KOPT-K1 (cell line): Measurements from ENCODE around the gene PCBD1.

Source experiments
- H3K27ac ChIP-seq: fragments of 200-600 bp; sonication (generic); 2 replicates; pipeline ENCODE4 v1.5.1; 2016; ENCODE audit warnings: antibody characterized with exemption, mild to moderate bottlenecking, low read depth, low read length; ENCODE audit not compliant: poor library complexity, severe bottlenecking
- H3K36me3 ChIP-seq: fragments of 200-600 bp; sonication (generic); 2 replicates; pipeline ENCODE4 v1.5.1; 2017; ENCODE audit warnings: antibody characterized with exemption, mild to moderate bottlenecking, low read length, moderate library complexity; ENCODE audit not compliant: insufficient read depth
- H3K9me3 ChIP-seq: fragments of 200-600 bp; sonication (generic); 2 replicates; pipeline ENCODE4 v1.5.1; 2017; ENCODE audit warnings: antibody characterized with exemption, low read length, mild to moderate bottlenecking; ENCODE audit not compliant: insufficient read depth, poor library complexity, severe bottlenecking

The PCBD1 gene

DNA sequence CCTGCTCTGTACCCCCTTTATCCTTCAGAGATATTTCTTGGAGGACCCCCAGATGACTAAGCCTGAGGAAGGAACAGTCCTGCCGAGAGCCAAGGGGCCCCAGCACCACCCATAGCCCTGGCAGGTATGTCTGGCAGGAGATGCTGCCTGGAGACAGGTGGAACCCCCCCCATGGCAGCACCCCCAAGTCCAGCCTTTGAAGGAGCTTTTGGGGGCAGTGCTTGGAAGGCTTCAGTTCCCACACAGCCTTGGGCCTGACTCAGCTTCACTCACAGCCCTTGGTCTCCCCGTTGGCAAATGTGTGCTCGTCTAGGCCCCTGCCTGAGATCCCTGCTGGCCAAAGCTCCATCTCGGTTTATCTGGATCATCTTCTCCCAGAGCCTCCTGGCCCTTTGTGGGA lies 23.0 kb upstream of the PCBD1 start:
- no peaks in the 10 kb centered on the region for H3K36me3 ChIP-seq
- peaks cover 6% of the 10 kb centered on the region for H3K9me3 ChIP-seq
- no peak overlapping the region for H3K27ac ChIP-seq

DNA sequence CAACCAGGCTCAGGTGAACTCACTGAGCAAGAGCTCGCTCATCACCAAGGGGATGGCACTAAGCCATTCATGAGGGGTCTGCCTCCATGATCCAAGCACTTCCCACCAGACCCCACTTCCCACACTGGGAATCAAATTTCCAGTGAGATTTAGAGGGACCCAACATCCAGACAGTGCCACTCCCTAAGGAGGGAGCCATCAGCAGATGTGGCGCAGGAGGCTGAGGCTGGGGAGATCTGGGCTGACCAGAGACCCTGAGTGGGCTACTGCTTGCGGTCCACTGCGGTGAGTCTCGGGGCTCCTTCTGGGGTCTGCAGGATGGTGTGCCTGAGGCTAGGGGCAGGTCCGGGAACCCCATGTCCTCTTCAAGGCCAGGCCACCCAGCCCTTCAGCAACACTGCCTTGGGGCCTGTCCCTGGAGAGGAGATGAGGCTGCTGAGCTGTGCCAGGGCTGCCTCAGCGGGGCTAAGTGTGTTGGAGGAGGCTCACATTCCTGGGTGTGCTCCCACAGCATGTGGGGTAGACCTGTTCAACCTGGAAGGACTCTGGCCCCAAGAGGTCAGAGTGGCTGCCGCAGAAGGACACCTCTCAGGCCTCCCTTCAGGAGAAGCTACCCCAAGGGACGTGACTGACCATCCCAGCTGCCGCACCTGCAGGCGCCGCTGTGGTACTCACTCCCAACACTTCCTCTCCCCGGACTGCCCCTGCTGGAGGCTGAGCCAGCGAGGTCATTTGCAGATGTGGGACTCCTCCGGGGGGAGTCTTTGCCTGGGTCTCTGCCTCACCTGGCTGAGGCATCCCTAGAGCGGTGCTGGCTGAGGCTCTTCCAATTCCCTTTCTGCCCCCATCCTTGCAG lies 22.3 kb upstream of the PCBD1 start:
- peaks cover 6% of the 10 kb centered on the region for H3K9me3 ChIP-seq
- no peak overlapping the region for H3K27ac ChIP-seq
- H3K36me3 ChIP-seq: no peaks in the 10 kb centered on the region

DNA sequence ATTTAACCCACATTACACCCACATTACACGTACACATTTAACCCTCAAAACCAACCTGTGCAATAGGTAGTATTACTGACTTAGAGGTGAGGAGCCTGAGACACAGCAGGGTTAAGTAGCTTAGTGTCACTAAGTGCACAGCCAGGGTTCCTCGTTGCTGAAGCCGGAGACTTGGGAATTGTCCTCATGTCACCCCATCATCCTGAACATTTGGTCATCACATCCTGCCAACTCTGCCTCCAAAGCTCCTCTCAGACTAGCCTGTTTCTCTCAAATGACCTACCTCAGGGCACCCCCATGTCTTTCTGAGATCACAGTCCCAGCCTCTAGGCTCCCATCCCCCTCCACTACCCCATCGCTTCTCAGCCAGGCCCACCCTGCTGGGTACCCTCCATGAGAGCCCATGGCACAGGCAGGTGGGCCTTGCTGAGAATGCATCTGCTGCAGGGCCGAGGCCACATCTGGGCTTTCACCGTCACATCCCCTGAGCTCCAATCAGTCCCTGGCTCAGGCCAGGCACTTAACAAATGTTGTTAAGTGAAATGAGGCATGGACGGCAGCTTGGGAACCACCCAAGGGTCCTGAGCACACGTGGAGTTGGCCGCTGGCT lies 21.1 kb upstream of the PCBD1 start:
- no peak overlapping the region for H3K27ac ChIP-seq
- H3K36me3 ChIP-seq: no peaks in the 10 kb centered on the region
- peaks cover 6% of the 10 kb centered on the region for H3K9me3 ChIP-seq

DNA sequence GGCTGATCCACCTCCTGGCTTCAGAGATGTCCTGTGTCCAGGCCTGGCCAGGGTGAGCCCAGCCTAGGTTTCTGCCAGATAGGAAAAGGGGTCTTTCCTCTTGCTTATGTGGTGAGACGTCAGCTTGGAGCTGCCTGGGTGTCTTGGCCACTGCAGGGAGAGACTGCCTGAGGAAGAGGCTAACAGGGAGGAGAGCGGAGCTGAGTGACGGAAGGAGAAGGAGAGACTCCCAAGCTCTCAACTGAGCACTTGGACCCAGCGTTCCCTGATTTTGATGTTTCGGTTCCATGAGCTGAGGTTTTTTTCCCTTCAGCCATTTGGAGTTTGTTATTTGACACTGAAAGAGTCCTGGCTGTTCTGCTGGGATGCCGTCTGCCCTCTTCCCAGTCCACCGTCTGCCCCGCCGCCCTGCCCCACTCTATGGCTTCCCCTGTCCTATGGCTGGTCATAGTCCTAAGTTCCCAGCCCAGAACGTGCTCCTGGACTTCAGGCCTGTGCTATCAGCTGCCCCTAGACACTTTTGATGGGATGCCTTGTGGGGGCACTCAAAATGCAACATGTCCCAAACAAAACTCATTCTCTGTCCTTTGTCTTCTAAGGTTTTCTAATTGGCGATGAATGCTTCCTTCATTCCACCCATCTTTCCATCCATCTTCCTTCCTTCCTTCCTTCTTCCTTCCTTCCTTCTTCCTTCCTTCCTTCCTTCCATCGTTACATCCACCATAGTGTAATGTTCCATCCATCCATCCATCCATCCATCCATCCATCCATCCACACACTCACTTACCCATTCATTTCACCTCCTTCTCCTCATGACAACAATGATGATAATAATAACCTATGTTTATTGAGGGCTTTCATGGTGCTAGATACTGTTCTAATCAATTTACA lies 20.3 kb upstream of the PCBD1 start:
- H3K36me3 ChIP-seq: no peaks in the 10 kb centered on the region
- peaks cover 6% of the 10 kb centered on the region for H3K9me3 ChIP-seq
- no peak overlapping the region for H3K27ac ChIP-seq

DNA sequence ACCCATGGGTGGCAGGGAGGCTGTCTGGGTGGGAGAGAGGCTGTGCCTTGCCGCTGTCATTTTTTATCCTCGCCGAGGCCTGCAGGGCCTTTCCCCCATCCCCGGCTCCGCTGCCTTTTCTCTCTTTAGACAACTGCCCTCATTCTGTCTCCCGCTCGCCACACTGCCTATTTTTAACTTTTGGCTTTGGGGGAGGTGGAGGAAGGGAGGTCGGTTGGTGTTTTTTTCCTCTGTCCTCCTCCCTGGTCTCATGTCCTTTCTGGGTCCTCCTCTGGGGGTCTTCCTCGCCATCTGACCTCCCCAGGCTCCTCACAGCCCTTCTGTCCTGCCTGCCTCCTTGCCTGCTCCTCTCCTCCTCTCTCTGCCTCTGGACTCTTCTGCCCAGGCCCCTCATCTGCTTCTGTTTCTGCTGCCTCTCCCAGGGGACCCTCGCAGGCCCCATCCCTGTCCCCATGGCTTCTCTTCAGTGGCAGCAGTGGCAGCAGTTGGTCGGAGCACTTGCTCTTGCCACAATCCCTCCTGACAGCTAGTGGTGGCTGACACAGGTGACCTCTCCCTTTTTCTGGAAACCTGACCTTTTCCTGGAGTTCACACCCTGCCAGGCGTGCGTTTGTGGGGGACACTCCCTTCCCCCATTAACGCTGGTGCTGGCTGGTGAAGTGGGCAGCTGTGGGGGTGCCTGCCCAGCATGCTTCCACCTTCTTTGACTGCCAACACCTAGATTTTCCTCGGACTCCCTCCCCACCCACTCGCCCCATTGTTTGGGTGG lies 19.5 kb upstream of the PCBD1 start:
- peaks cover 6% of the 10 kb centered on the region for H3K9me3 ChIP-seq
- H3K36me3 ChIP-seq: no peaks in the 10 kb centered on the region

DNA sequence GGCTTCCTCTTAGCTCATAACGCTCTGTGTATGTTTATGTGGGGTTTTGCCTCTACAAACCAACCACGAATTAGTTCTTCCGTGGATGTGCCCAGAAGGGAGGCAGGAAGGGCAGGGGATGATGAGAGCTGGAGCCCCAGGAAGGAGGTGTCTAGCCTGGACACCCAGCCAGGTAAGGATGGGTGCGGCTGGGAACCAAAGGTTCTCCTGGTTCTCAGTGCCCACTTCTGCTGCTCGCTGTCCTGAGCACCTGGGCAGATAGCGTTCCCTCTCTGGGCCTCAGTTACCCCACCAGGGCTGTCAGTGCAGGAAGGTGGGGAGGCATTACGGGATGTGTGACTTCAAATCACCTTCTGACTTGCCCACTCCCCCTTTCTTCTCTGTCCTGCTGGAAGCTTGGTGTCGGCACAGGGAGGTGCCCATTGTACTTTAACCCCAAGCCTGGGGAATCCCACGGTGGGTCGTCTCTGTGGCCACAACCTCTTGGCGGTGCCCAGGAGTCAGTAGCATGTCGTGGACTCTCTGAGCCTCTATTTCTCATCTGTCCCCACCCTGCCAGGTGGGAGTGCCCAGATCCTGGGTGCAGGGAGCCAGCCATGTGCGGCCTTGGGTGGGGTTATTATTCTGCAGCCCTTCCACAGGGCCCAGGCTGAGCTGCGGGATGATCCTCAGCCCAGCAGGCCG lies 18.7 kb upstream of the PCBD1 start:
- Histone ChIP-seq H3K9me3 (peaks cover 5% of the 10 kb centered on the region), H3K36me3 (no peaks in the 10 kb centered on the region), H3K27ac (no peak overlapping the region)

More for the DNA sequence above, 19.5 kb upstream of the PCBD1 start:
- H3K27ac ChIP-seq: no peak overlapping the region

DNA sequence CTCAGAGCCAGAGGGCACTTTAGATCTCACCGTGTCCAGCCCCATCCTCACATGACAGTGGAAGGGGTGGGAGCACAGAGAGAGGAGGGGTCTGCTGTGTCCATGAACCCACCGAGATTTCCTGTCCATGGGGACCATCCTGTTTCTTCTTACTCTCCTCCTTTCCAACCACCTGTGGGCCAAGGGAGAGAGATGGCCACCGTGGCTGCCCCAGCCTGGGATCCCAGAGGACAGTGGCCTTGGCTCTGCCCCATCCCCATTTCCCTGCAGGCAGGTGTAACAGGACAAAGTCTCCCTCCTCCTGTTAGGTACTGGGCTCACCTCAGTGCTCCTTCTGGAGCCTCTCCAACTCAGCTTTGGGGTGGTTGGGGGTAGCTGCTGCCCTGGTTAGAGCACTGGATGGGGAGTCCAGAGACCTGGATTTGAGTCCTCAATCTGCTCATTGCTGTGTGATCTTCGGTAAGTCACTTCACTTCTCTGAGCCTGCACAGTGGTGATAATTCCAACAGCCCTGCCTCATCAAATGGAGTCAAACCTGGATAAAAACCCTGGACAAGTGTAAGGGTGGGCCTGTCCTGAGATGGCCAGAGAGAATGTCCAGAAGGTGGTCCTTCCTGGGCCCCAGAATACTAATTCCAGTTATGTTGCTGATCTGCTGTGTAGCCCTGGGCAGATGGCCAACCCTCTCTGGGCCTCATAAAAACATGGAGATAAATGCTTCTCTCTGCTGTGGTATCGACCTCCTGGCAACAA lies 17.8 kb upstream of the PCBD1 start:
- H3K36me3 ChIP-seq: no peaks in the 10 kb centered on the region

DNA sequence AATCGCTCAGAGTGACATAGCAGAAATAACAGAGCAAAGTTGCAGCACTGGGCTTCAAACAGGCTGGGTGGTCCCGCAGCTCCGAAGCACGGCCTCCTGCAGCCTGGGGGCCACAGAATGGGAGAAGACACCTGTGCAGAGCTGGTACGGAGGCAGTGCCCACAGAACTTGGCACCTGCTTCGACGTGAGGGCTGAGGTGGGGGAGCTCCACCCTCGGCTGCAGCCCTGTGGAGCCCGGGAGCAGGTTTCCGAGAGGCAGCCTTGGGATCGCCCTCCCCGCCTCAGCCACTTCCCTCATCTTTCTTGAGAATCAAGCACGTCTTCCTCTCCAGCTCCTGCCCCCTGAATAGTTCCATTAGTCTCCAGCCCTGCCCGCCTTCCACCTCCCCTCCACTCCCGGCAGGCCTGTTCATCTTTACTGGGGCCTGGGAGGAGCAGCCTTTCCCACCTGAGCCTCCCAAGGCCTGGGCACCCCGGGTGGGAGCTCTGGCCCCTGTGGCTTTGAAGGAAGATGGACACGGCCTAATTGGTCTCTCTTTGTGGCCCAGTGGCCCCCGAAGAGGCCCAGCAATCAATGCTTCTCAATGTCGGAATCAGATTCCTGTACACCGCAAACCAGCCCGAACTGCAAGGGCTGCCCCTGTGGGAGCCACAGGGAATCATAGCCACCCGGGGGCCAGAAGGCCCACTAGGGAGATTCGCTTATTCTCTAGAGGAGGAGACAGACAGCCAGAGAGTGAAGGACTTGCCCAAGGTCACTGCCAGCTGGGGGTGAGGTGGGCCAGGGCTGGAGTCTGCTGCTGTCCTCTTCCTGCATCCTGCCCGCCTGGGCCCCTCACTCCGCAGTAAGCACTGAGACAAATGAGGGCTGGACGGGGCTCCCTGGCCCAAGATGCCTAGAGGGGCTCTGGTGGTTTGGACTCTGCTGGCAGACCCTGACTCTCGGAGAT lies 17.0 kb upstream of the PCBD1 start:
- Histone ChIP-seq H3K36me3 (no peaks in the 10 kb centered on the region), H3K9me3 (no peaks in the 10 kb centered on the region), H3K27ac (no peak overlapping the region)

More for the DNA sequence above, 17.8 kb upstream of the PCBD1 start:
- Histone ChIP-seq H3K27ac (no peak overlapping the region), H3K9me3 (no peaks in the 10 kb centered on the region)

DNA sequence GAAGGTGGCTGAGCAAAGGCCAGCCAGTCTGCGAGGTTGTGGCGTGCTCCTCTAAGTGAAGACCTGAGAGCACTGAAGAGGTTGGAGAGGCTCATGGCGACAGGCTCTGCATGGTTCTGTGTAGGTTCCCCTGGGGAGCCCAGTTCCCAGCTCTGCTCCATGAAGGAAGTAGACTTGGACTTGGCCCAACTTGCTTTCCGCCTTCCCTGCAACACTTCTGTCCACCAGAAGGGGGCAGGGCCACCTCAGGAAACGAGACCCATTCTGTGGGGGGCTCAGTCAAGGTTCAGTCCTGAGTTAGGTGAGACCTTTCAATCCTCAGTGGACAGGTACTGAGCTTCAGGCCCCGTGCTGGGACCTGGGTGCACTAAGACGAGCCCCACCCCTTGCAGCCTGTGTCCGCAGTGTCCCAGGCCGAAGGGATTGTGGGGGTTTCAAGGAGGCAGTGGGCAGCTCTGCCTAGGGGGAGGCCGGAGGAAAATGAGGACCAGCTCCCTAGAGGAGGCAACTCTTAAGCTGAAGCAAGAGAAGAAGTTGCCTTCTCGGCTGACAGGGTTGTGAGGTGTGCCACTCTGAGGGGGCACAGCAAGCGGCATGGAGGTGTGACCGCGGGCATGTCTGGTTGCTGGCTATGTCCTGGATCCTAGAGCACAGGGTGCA lies 15.0 kb upstream of the PCBD1 start:
- Histone ChIP-seq H3K27ac (no peak overlapping the region), H3K36me3 (no peaks in the 10 kb centered on the region)

DNA sequence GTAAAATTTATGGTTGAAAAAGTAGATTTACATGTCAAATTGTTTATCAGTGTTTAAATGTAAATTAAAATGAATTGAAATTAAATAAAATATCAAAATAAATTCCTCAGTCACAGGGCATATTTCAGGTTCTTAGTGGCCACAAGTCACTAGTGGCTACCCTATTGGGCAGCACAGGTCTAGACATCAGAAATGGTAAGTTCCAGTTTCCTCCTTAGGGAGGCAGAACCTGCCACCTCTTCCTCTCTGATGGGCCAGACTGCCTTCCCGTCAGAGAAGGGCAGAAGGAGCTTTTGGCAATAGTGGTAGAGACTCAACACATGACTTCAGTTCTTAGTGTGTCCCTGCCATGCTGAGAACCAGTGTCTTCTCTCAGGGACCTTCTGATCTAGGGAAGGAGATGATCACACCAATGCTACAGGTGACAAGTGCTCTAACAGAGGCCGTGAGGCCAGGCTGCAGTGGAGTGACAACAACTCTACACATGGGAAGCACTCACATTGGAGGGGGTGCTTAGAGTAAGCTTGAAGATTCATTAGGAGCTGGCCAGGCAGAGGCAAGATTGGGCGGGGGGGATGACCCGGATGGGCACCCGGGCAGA lies 14.4 kb upstream of the PCBD1 start:
- H3K36me3 ChIP-seq: no peaks in the 10 kb centered on the region
- no peak overlapping the region for H3K27ac ChIP-seq
- no peaks in the 10 kb centered on the region for H3K9me3 ChIP-seq

More for the DNA sequence above, 15.0 kb upstream of the PCBD1 start:
- H3K9me3 ChIP-seq: no peaks in the 10 kb centered on the region

DNA sequence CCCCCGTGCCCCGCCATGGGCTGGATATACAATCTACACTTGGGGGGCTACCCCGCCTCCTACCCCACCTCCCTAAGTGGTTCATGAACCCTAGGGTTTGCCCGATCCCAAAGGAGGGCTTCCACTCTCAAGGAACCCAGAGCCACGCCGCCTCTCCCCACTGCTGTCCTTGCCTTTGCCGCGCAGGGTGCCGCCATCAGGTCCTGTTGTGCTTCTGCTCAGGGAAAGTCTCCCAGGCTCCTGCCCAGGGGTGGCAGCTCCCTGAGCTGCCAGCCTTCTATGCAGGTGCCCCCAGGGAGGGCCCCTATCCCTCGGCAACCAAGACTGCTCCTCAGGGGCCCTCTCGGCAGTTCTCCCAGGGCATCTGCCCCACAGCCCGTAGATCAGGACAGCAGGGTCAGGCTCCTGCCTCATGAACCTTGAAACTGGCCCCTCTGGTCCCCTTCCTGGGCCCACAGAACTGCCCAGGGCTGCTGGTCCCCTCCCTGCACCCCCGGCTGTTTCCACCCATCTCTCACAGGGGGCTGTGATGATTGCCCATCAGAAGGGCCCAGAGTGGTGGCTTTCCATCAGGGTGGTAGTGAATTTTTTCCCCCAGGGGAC lies 13.0 kb upstream of the PCBD1 start:
- H3K36me3 ChIP-seq: no peaks in the 10 kb centered on the region
- no peak overlapping the region for H3K27ac ChIP-seq
- H3K9me3 ChIP-seq: no peaks in the 10 kb centered on the region

DNA sequence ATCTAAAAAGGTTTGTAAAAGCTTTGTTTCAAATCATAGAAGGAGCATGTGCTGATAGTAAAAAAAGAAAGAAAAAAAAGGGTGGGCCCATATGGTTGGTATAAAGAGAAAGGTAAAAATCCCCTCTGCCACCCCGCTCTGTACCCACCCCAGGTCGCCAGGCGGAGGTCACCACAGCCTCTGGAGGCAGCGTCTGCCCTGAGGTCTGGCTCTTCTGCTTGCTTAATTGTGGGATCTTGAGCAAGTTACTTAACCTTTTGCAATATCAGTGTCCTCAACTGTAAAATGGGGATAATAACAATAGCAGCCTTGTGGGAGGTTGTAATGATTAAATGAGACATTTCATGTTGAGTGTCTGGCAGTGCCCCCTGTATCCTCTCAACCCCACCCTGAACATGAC lies 10.7 kb upstream of the PCBD1 start:
- Histone ChIP-seq H3K36me3 (no peaks in the 10 kb centered on the region), H3K27ac (no peak overlapping the region), H3K9me3 (no peaks in the 10 kb centered on the region)
